CD4-positive, alpha-beta T cell (primary cell): ENCODE data around the gene PITRM1. TPM values are rescaled to one million over a fixed set of nuclear protein-coding genes. Genes with fewer than 3 reads are reported as not detected.

Experiments used
- ATAC-seq: fragments of 200-7000 bp; cut with Tn5 transposase; one replicate; pipeline ENCODE4 v1.10.0; 2022; ENCODE audit warnings: mild to moderate bottlenecking; ENCODE audit not compliant: poor library complexity
- CTCF ChIA-PET: fragments of 350-600 bp; sonication (Branson Sonifier 250); formaldehyde crosslinking; loops from one replicate; lab custom pipeline; 2021; ENCODE audit warnings: antibody characterized with exemption, inconsistent platforms; lab: Charles Lee
- POLR2A ChIA-PET: fragments of 350-600 bp; sonication (Branson Sonifier 250); formaldehyde crosslinking; loops from one replicate; lab custom pipeline; 2021; ENCODE audit warnings: antibody characterized with exemption, inconsistent platforms; lab: Charles Lee
- DNase-seq, 14 experiments: peaks; one replicate each; pipeline ENCODE4 v3.0.0-alpha.2; 2013 to 2020; ENCODE audit warnings: mixed read lengths in 2 of 14
- H3K27ac ChIP-seq, 2 donors: one replicate each; pipeline versions ENCODE4 v1.5.1 to v1.7.0; 2013; ENCODE audit warnings: low read length in 2 of 2, low read depth in 1 of 2, mild to moderate bottlenecking in 1 of 2
- H3K27me3 ChIP-seq, 2 experiments: 1 replicate in 1 of 2; 2 replicates in 1 of 2; pipeline versions ENCODE4 v1.6.1 to v1.7.0; 2013; ENCODE audit warnings: low read length in 2 of 2, control low read depth in 1 of 2, mild to moderate bottlenecking in 1 of 2, moderate library complexity in 1 of 2; ENCODE audit not compliant: insufficient read depth in 2 of 2, control insufficient read depth in 1 of 2
- H3K36me3 ChIP-seq: one replicate; pipeline ENCODE4 v1.6.1; 2013; ENCODE audit warnings: low read length, control low read depth; ENCODE audit not compliant: insufficient read depth
- H3K4me1 ChIP-seq: one replicate; pipeline ENCODE4 v1.6.1; 2013; ENCODE audit warnings: low read length, control low read depth; ENCODE audit not compliant: insufficient read depth
- H3K4me3 ChIP-seq: one replicate; pipeline ENCODE4 v1.5.1; 2013; ENCODE audit warnings: mild to moderate bottlenecking, low read length, moderate library complexity
- H3K9me3 ChIP-seq, 2 experiments: 1 replicate in 1 of 2; 2 replicates in 1 of 2; pipeline versions ENCODE4 v1.6.1 to v1.7.0; 2013; ENCODE audit warnings: low read length in 2 of 2, mild to moderate bottlenecking in 2 of 2, control low read depth in 1 of 2, moderate library complexity in 1 of 2; ENCODE audit not compliant: control insufficient read depth in 1 of 2, insufficient read depth in 1 of 2
- H3K27ac Mint-ChIP-seq: one replicate; pipeline ENCODE4 v1.8.0; 2020; ENCODE audit warnings: mixed read lengths
- H3K27me3 Mint-ChIP-seq: one replicate; pipeline ENCODE4 v1.8.0; 2021; ENCODE audit warnings: mixed read lengths
- H3K36me3 Mint-ChIP-seq: one replicate; pipeline ENCODE4 v1.8.0; 2021; ENCODE audit warnings: low read depth, mixed read lengths
- H3K4me1 Mint-ChIP-seq: one replicate; pipeline ENCODE4 v1.8.0; 2021; ENCODE audit warnings: low read depth, mixed read lengths
- H3K4me3 Mint-ChIP-seq: one replicate; pipeline ENCODE4 v1.8.0; 2020; ENCODE audit warnings: mild to moderate bottlenecking, mixed read lengths
- H3K9me3 Mint-ChIP-seq: one replicate; pipeline ENCODE4 v1.8.0; 2020; ENCODE audit warnings: mixed read lengths
- CTCF ChIP-seq: fragments of 200-600 bp; IDR thresholded peaks from one replicate; pipeline ENCODE4 v1.8.0; 2022; ENCODE audit warnings: antibody characterized with exemption, mild to moderate bottlenecking
- intact Hi-C, 2 experiments: fragments of 100-400 bp; cut with DNase I in 1 of 2; cut with micrococcal nuclease in 1 of 2; formaldehyde crosslinking; loops; one replicate each; pipeline versions ENCODE4 v1.15.1 to v1.9.0; 2023 to 2025; cut with DNase I, micrococcal nuclease
- total RNA-seq, 174 experiments: library from RNA in 2 of 174; stranded (reverse) in 2 of 174; gene quantifications; one replicate each; pipeline ENCODE4 v1.2.3 and lab custom pipeline; 2021 to 2026

Gene PITRM1
- total RNA-seq, 2 experiments from 2014 or later = 76.7 to 77.8 TPM

GRCh38 chr10:3195726-3196125 lies 23.1 kb upstream of the PITRM1 start:
- no peaks in the 10 kb centered on the region for H3K9me3 Mint-ChIP-seq
- Histone ChIP-seq H3K27ac (no peak overlapping the region), H3K4me1 (peaks cover 25% of the 10 kb centered on the region), H3K27me3 (peaks cover 3 to 15% of the 10 kb centered on the region in 2 experiments), H3K9me3 (no peaks in the 10 kb centered on the region), H3K36me3 (no peaks in the 10 kb centered on the region), H3K4me3 (no peak overlapping the region)
- POLR2A ChIA-PET = no interaction called here
- peaks cover 30% of the 10 kb centered on the region for H3K27me3 Mint-ChIP-seq
- H3K36me3 Mint-ChIP-seq = no peaks in the 10 kb centered on the region
- DNase-seq (no peak), ATAC-seq (no peak)
- intact Hi-C loops = loop anchor here (2.0 kb wide), 2 partner anchors 1461 to 1571 kb away; no protein-coding TSS in a partner anchor
- H3K4me1 Mint-ChIP-seq = peaks cover 9% of the 10 kb centered on the region
- H3K27ac Mint-ChIP-seq = no peak overlapping the region
- H3K4me3 Mint-ChIP-seq = no peak overlapping the region
- CTCF ChIA-PET = no interaction called here
- no peak for TF ChIP-seq CTCF

- Histone ChIP-seq H3K36me3 (no peaks in the 10 kb centered on the region), H3K27me3 (peaks cover 3 to 15% of the 10 kb centered on the region in 2 experiments), H3K4me3 (no peak overlapping the region), H3K9me3 (no peaks in the 10 kb centered on the region), H3K27ac (no peak overlapping the region), H3K4me1 (peaks cover 25% of the 10 kb centered on the region)
- no peaks in the 10 kb centered on the region for H3K36me3 Mint-ChIP-seq
- no peak for TF ChIP-seq CTCF
- H3K27me3 Mint-ChIP-seq = peaks cover 27% of the 10 kb centered on the region
- no peak overlapping the region for H3K4me3 Mint-ChIP-seq
- CTCF ChIA-PET = interaction anchor here (0.9 kb wide), 1 partner anchor 1462 kb away, joined by 3 read pairs; no protein-coding TSS in a partner anchor
- POLR2A ChIA-PET = no interaction called here
- peaks cover 9% of the 10 kb centered on the region for H3K4me1 Mint-ChIP-seq
- H3K9me3 Mint-ChIP-seq = no peaks in the 10 kb centered on the region
- ATAC-seq (no peak), DNase-seq (no peak)
- intact Hi-C loops = no loop called here
- H3K27ac Mint-ChIP-seq = no peak overlapping the region
These were observed 22.7 kb upstream of the PITRM1 start for GRCh38 chr10:3195286-3195685.

- POLR2A ChIA-PET = no interaction called here
- Histone ChIP-seq H3K4me1 (peaks cover 25% of the 10 kb centered on the region), H3K27me3 (peaks cover 3 to 12% of the 10 kb centered on the region in 2 experiments), H3K4me3 (no peak overlapping the region), H3K27ac (no peak overlapping the region), H3K9me3 (no peaks in the 10 kb centered on the region), H3K36me3 (no peaks in the 10 kb centered on the region)
- peaks cover 9% of the 10 kb centered on the region for H3K4me1 Mint-ChIP-seq
- intact Hi-C loops = no loop called here
- TF ChIP-seq CTCF = no peak
- no peak overlapping the region for H3K27ac Mint-ChIP-seq
- DNase-seq (no peak), ATAC-seq (no peak)
- CTCF ChIA-PET = interaction anchor here (0.9 kb wide), 1 partner anchor 1462 kb away, joined by 3 read pairs; no protein-coding TSS in a partner anchor
- no peaks in the 10 kb centered on the region for H3K36me3 Mint-ChIP-seq
- H3K4me3 Mint-ChIP-seq = no peak overlapping the region
- no peaks in the 10 kb centered on the region for H3K9me3 Mint-ChIP-seq
- peaks cover 22% of the 10 kb centered on the region for H3K27me3 Mint-ChIP-seq
These were observed 22.3 kb upstream of the PITRM1 start for GRCh38 chr10:3194871-3195270.
